Vagina (tissue), 2 donors: ENCODE data around the gene HMGCS2. TPM values are rescaled to one million over a fixed set of nuclear protein-coding genes. Genes with fewer than 3 reads are reported as not detected.

Experiments
- DNase-seq, 2 donors: peaks; one replicate each; pipeline ENCODE4 v3.0.0-alpha.2; 2017; ENCODE audit errors: extremely low spot score in 2 of 2
- H3K27ac ChIP-seq: fragments of 200-600 bp; sonication (generic); one replicate; pipeline ENCODE4 v1.5.1; 2019
- H3K27me3 ChIP-seq: fragments of 200-600 bp; sonication (generic); one replicate; pipeline ENCODE4 v1.5.1; 2019
- H3K36me3 ChIP-seq, 2 donors: fragments of 200-600 bp; sonication (generic); one replicate each; pipeline ENCODE4 v1.5.1; 2017 to 2019
- H3K4me1 ChIP-seq: fragments of 200-600 bp; sonication (generic); one replicate; pipeline ENCODE4 v1.5.1; 2019
- H3K4me3 ChIP-seq, 2 donors: fragments of 200-600 bp; sonication (generic); 1 replicate in 1 of 2; 2 replicates in 1 of 2; pipeline ENCODE4 v1.5.1; 2016 to 2019
- H3K9me3 ChIP-seq: fragments of 200-600 bp; sonication (generic); one replicate; pipeline ENCODE4 v1.5.1; 2019
- POLR2A ChIP-seq, 2 donors: fragments of 450-650 bp; IDR thresholded peaks; one replicate each; pipeline ENCODE4 v1.6.1; 2017; ENCODE audit warnings: antibody characterized with exemption in 2 of 2, mild to moderate bottlenecking in 2 of 2, moderate library complexity in 2 of 2
- POLR2AphosphoS5 ChIP-seq, 2 donors: sonication (generic); formaldehyde crosslinking; IDR thresholded peaks; one replicate each; pipeline ENCODE4 v1.9.0; 2017; ENCODE audit warnings: antibody characterized with exemption in 2 of 2, mild to moderate bottlenecking in 2 of 2, low read depth in 1 of 2; ENCODE audit not compliant: insufficient read depth in 1 of 2
- intact Hi-C: fragments of 100-400 bp; cut with DNase I; formaldehyde crosslinking; loops from one replicate; pipeline ENCODE4 v1.15.1; 2023
- total RNA-seq: library from RNA; depleted of rRNA; stranded (reverse); fragments of >200 nt; gene quantifications from one replicate; pipeline ENCODE4 v1.2.3, GENCODE V29; 2016
- TF ChIP-seq, protein P1 (sequence below), 3 experiments: fragments of 450-650 bp in 2 of 3; fragments of 200-600 bp in 1 of 3; sonication (generic) in 1 of 3; IDR thresholded peaks; one replicate each; pipeline ENCODE4 v1.5.1; 2017 to 2019; ENCODE audit warnings: antibody characterized with exemption in 3 of 3, mild to moderate bottlenecking in 2 of 3, moderate library complexity in 2 of 3

The HMGCS2 gene
- total RNA-seq, 1 donor from 2014 or later = 22.8 TPM

DNA sequence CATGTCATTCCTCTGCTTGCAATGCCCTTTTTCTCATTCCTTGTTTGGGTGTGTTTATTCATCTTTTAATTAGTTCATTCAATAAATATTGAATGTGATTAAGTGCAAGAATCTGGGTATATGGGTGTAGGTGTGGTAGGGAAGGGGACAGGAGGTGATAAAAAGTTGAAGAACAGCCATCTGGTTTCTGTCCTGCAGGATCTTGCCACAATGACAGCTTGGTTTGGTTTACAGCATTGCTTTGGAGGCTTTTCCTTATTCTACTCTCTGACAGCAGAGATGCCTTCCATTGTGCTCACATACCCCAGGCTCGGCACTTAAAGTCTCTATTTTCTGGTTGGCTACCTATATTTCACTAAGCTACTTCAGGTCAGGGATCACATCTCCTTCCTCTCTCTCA lies 45.6 kb upstream of the HMGCS2 start:
- H3K9me3 ChIP-seq = no peaks in the 10 kb centered on the region
- TF ChIP-seq POLR2AphosphoS5 (IDR thresholded peaks at IDR 0.05; ENCODE audit: insufficient read depth in 1 of 2, low read depth in 1 of 2) (no peak), POLR2A (IDR thresholded peaks at IDR 0.05) (no peak)
- TF ChIP-seq, protein P1, sequence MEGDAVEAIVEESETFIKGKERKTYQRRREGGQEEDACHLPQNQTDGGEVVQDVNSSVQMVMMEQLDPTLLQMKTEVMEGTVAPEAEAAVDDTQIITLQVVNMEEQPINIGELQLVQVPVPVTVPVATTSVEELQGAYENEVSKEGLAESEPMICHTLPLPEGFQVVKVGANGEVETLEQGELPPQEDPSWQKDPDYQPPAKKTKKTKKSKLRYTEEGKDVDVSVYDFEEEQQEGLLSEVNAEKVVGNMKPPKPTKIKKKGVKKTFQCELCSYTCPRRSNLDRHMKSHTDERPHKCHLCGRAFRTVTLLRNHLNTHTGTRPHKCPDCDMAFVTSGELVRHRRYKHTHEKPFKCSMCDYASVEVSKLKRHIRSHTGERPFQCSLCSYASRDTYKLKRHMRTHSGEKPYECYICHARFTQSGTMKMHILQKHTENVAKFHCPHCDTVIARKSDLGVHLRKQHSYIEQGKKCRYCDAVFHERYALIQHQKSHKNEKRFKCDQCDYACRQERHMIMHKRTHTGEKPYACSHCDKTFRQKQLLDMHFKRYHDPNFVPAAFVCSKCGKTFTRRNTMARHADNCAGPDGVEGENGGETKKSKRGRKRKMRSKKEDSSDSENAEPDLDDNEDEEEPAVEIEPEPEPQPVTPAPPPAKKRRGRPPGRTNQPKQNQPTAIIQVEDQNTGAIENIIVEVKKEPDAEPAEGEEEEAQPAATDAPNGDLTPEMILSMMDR (IDR thresholded peaks at IDR 0.05) = no peak

DNA sequence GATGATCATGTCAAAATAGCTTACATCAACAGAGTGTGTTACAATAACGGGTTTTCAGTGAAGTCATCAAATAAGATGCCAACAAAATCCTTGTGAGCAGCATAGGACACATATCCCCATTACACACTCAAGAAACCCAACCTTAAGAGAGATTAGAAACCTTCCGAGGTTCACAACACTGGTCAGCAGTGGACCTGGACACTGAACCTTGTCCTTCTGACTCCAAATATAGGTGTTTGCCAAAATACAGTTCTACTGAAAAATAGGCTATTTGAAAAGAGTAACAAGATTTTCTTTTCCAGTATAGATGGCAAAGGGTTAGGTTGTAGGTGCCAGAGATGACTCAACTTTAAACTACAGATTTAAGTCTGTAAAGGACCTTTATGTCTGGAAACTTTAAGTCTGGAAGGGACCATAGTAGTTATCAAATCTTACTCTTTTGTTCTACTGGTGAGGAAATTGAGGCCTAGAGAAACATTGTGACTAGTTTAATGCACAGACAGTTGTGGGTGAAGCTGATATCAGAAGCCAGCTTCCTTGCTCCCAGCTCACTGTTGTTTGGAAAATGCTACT lies 43.4 kb upstream of the HMGCS2 start:
- DNase-seq = no peak
- Histone ChIP-seq H3K4me3 (no peak overlapping the region), H3K27me3 (no peaks in the 10 kb centered on the region), H3K36me3 (no peaks in the 10 kb centered on the region), H3K9me3 (no peaks in the 10 kb centered on the region), H3K4me1 (no peaks in the 10 kb centered on the region), H3K27ac (no peak overlapping the region)
- no peak for TF ChIP-seq POLR2A (IDR thresholded peaks at IDR 0.05)
- TF ChIP-seq, protein P1 (IDR thresholded peaks at IDR 0.05) = no peak
- TF ChIP-seq POLR2AphosphoS5 (IDR thresholded peaks at IDR 0.05; ENCODE audit: insufficient read depth in 1 of 2, low read depth in 1 of 2) = no peak
- intact Hi-C loops = no loop called here

More for the DNA sequence above, 45.6 kb upstream of the HMGCS2 start:
- DNase-seq = peak in 1 of 2 donors; percentile 25
- Histone ChIP-seq H3K4me3 (no peak overlapping the region), H3K27ac (no peak overlapping the region), H3K27me3 (no peaks in the 10 kb centered on the region), H3K36me3 (no peaks in the 10 kb centered on the region), H3K4me1 (no peaks in the 10 kb centered on the region)
- intact Hi-C loops = no loop called here

DNA sequence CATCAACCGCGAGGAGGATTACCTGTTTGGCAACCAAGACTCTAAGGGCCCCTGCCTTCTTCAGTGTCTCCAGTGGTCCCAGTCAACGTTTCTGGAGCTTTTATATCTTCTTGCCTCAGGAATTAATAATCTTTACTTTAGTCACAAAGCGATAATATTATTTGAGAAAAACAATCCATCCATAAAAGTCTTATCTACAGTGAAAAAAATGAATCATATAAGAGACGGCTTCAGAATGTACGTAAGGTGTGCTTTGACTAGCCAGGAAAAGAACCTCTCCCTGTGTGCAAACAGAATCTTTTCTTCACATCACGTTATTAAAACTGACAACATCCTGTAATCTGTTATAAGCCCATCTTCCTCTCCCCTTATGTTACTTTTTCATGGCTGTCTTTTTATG lies 42.7 kb upstream of the HMGCS2 start, which contains the start of gene REG4:
Gene REG4, minus strand, starts transcription at position 74 of the 400 bp plus-strand sequence. CDS start 2,691 bp downstream, outside the sequence.
- DNase-seq = no peak
- no peak within 1 kb of the TSS for H3K27ac ChIP-seq
- no peaks in the 10 kb centered on the region for H3K9me3 ChIP-seq
- H3K36me3 ChIP-seq = no peaks in the 10 kb centered on the region
- no peaks in the 10 kb centered on the region for H3K27me3 ChIP-seq
- intact Hi-C loops = no loop called here
- no peak within 1 kb of the TSS for H3K4me3 ChIP-seq
- H3K4me1 ChIP-seq = no peaks in the 10 kb centered on the region
- TF ChIP-seq POLR2A (IDR thresholded peaks at IDR 0.05) = no peak
- TF ChIP-seq, protein P1 (IDR thresholded peaks at IDR 0.05) = no peak
- no peak for TF ChIP-seq POLR2AphosphoS5 (IDR thresholded peaks at IDR 0.05; ENCODE audit: insufficient read depth in 1 of 2, low read depth in 1 of 2)

DNA sequence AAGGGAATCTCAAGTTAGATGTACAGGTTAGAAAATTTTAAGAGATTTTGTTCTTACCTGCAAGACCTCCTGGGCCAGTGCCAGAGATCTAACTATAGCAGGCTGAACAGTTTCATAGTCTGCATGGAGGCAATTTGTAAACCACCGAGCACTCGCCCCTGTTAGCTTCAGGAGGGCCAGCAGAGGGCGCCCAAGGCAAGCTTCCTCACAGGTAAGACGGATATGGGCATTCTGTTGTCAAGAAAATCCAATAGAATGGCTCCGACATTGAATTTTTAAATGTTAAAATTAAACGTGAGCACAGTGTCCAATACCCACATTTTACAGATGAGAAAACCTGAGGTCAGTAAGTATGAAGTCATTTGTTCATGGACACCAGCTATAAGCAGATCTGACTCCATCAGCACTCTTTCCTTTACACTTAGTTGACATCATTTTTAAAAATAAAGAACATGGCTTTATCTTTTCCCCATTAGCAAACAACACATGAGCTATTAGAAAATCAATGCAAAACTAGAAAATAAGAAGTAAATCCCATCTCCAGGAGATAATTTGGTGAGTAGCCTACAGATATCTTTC lies 40.4 kb upstream of the HMGCS2 start:
- Histone ChIP-seq H3K4me3 (no peak overlapping the region), H3K27ac (no peak overlapping the region), H3K36me3 (no peaks in the 10 kb centered on the region), H3K4me1 (no peaks in the 10 kb centered on the region), H3K9me3 (no peaks in the 10 kb centered on the region), H3K27me3 (no peaks in the 10 kb centered on the region)
- DNase-seq = no peak
- intact Hi-C loops = no loop called here
- TF ChIP-seq, protein P1 (IDR thresholded peaks at IDR 0.05) = peak; percentile 63 to 72 (median 64)
- no peak for TF ChIP-seq POLR2A (IDR thresholded peaks at IDR 0.05)
- no peak for TF ChIP-seq POLR2AphosphoS5 (IDR thresholded peaks at IDR 0.05; ENCODE audit: insufficient read depth in 1 of 2, low read depth in 1 of 2)

DNA sequence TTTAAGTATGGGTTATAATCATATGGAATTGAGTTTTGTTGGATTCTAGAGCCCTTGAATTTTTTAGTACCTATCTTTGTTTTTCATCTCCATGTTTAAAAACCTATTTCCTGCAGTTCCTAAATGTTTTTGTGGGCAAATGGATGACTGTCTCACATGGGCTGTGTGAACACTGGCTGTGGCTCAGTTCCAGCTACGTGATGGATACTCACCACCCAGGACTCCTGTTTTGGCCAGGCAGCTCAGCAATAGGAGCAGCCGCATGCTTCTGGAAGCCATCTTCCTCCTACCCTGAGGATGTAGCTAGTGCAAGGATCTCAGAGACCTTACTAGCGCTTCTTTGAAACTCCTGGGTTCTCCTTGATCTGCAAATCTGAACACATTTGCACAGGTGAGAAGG lies 39.8 kb upstream of the HMGCS2 start:
- Histone ChIP-seq H3K27ac (no peak overlapping the region), H3K36me3 (no peaks in the 10 kb centered on the region), H3K4me3 (no peak overlapping the region), H3K4me1 (no peaks in the 10 kb centered on the region), H3K9me3 (no peaks in the 10 kb centered on the region), H3K27me3 (no peaks in the 10 kb centered on the region)
- intact Hi-C loops = no loop called here
- peak in 1 of 2 donors; percentile 25 for DNase-seq
- TF ChIP-seq POLR2AphosphoS5 (IDR thresholded peaks at IDR 0.05; ENCODE audit: insufficient read depth in 1 of 2, low read depth in 1 of 2) (no peak), POLR2A (IDR thresholded peaks at IDR 0.05) (no peak)
- TF ChIP-seq, protein P1 (IDR thresholded peaks at IDR 0.05) = no peak
